ENCODE data around the gene DLL3. TPM values are rescaled to one million over a fixed set of nuclear protein-coding genes. Genes with fewer than 3 reads are reported as not detected.

DLL3 gene
- total and polyA plus RNA-seq, 10 of the 15 experiments (the other 5 are each of a cell fraction or from before 2014, with no cell fraction given) = 0.18 to 2.0 (median 0.95) TPM

GRCh38 chr19:39531834-39532232 lies 33.1 kb downstream of the DLL3 start:
- TF ChIP-seq ZNF274 (IDR thresholded peaks at IDR 0.05; ENCODE audit: insufficient read depth, insufficient read length) (no peak), SIN3A (IDR thresholded peaks at IDR 0.05; ENCODE audit: low read depth, low read length) (no peak), RAD51 (IDR thresholded peaks at IDR 0.05) (no peak), RAD21 (IDR thresholded peaks at IDR 0.05; ENCODE audit: insufficient read depth, low read depth, low read length) (no peak), MYB (IDR thresholded peaks at IDR 0.05; ENCODE audit: borderline replicate concordance, low read depth, low read length) (no peak), RBBP5 (conservative IDR thresholded peaks at IDR 0.05) (no peak), PBX3 (IDR thresholded peaks at IDR 0.05; ENCODE audit: insufficient replicate concordance, low read depth, low read length) (no peak), PML (IDR thresholded peaks at IDR 0.05; ENCODE audit: low read length) (no peak), SMARCA5 (IDR thresholded peaks at IDR 0.05) (no peak), BMI1 (IDR thresholded peaks at IDR 0.05; ENCODE audit: borderline replicate concordance) (no peak), JUND (IDR thresholded peaks at IDR 0.05; ENCODE audit: low read depth, low read length) (no peak), SKIL (IDR thresholded peaks at IDR 0.05; ENCODE audit: low read depth, poor library complexity, severe bottlenecking) (no peak), ZBTB11 (CRISPR knock-in tag; IDR thresholded peaks at IDR 0.05) (no peak), TBL1XR1 (IDR thresholded peaks at IDR 0.05; ENCODE audit: low read depth, low read length) (no peak)
- H3K27ac ChIP-seq (ENCODE audit: control insufficient read depth, insufficient read depth) = no peak overlapping the region
- no peaks in the 10 kb centered on the region for H3K9me3 ChIP-seq (replicated peaks; ENCODE audit: control insufficient read depth, insufficient read depth, low read length)
- H3K4me1 ChIP-seq (ENCODE audit: control insufficient read depth, insufficient read depth, low read length) = no peaks in the 10 kb centered on the region
- no peaks in the 10 kb centered on the region for H3K27me3 ChIP-seq (replicated peaks in 1 of 2; ENCODE audit: control insufficient read depth in 2 of 2, insufficient read depth in 2 of 2, low read length in 1 of 2)
- ChIA-PET RAD21 (ENCODE audit: unreplicated experiment) (interaction anchor here (0.8 to 1.5 kb wide), 6 partner anchors 34 to 120 kb away, joined by 3 to 14 read pairs (median 4); partner anchors contain the start of genes DLL3, PLEKHG2 and RPS16), SMC1A (ENCODE audit: uncharacterized antibody, unreplicated experiment) (interaction anchor here (0.7 to 3.4 kb wide), 12 partner anchors 14 to 196 kb away, joined by 3 to 26 read pairs (median 4); partner anchors contain the start of genes DLL3, GMFG and RPS16), POLR2A (no interaction called here), CTCF (interaction anchor here (0.8 to 5.0 kb wide), 12 partner anchors 29 to 410 kb away, joined by 3 to 63 read pairs (median 7); partner anchors contain the start of genes DLL3 and PLEKHG2)
- ATAC-seq (no peak), FAIRE-seq (peak; percentile 18), DNase-seq (ENCODE audit: low read depth, low spot score) (no peak)
- 36% methylated on average over 14 of the region's 14 CpGs for WGBS (ENCODE audit: insufficient coverage, insufficient replicate concordance, low lambda C conversion rate, missing lambda C conversion rate)
- intact Hi-C loops (cut with micrococcal nuclease; ENCODE audit: unreplicated experiment) (loop anchor here (1.0 to 10.0 kb wide), 5 partner anchors 58 to 407 kb away; partner anchors contain the start of genes PAK4, PLEKHG2 and SAMD4B), in situ Hi-C loops (cut with MboI) (loop anchor here (5.0 kb wide), 3 partner anchors 55 to 410 kb away; no protein-coding TSS in a partner anchor)
- peak overlapping the region; percentile 76 for H3K9ac ChIP-seq (ENCODE audit: control insufficient read depth, insufficient read depth, low read length)
- H3K4me2 ChIP-seq (ENCODE audit: control insufficient read depth, insufficient read depth) = peak overlapping the region; percentile 56
- peak overlapping the region; percentile 97 for H2AFZ ChIP-seq (ENCODE audit: control insufficient read depth, low read depth, low read length)
- H3K79me2 ChIP-seq (ENCODE audit: control insufficient read depth, insufficient read depth, low read length) = peaks cover 13% of the 10 kb centered on the region
- H4K20me1 ChIP-seq (ENCODE audit: control insufficient read depth, insufficient read depth) = no peaks in the 10 kb centered on the region
- no TSS peak for BruUV-seq (replicated peaks)
- H3K36me3 ChIP-seq (ENCODE audit: control insufficient read depth in 2 of 2, insufficient read depth in 2 of 2, low read length in 1 of 2) = no peaks in the 10 kb centered on the region
- peak overlapping the region; percentile 98 for H3K4me3 ChIP-seq
